ENCODE results near the gene TCEAL2.
A peak's percentile ranks its signal among the peaks of the same experiment; 100 is the strongest.
"Not testable (repeated sequence)": the region's sequence is repeated elsewhere in the genome, so short reads cannot be mapped to it uniquely, and the experiment has no call there.

Gene TCEAL2

GRCh38 chrX:102125436-102125835, at the start of gene TCEAL2:
TSS of gene TCEAL2 (plus strand) at chrX:102125679. CDS start at chrX:102126831, 1,152 bp downstream.
- not testable (repeated sequence) for DNase-seq (ENCODE audit: low read depth in 3 of 3)

GRCh38 chrX:102077426-102077825, 48.1 kb upstream of the TCEAL2 start:
- no peak for DNase-seq (ENCODE audit: low read depth in 3 of 3)

- no peak for DNase-seq (ENCODE audit: low read depth in 3 of 3)
These were observed 39.8 kb upstream of the TCEAL2 start for GRCh38 chrX:102085706-102086105.

GRCh38 chrX:102113367-102113766, 12.1 kb upstream of the TCEAL2 start:
- no peak for DNase-seq (ENCODE audit: low read depth in 3 of 3)

GRCh38 chrX:102115748-102116147, 9.7 kb upstream of the TCEAL2 start:
- DNase-seq (ENCODE audit: low read depth in 3 of 3) = no peak

GRCh38 chrX:102125014-102125413, 465 bp upstream of the TCEAL2 start:
- DNase-seq (ENCODE audit: low read depth in 3 of 3) = not testable (repeated sequence)

GRCh38 chrX:102126080-102126818, 770 bp downstream of the TCEAL2 start:
- not testable (repeated sequence) for DNase-seq (ENCODE audit: low read depth in 3 of 3)

- no peak for DNase-seq (ENCODE audit: low read depth in 3 of 3)
These were observed 1.4 kb downstream of the TCEAL2 start for GRCh38 chrX:102126863-102127262.

- no peak for DNase-seq (ENCODE audit: low read depth in 3 of 3)
These were observed 4.0 kb downstream of the TCEAL2 start for GRCh38 chrX:102129473-102129872.

- no peak for DNase-seq (ENCODE audit: low read depth in 3 of 3)
These were observed 12.6 kb downstream of the TCEAL2 start for GRCh38 chrX:102138064-102138463.

- DNase-seq (ENCODE audit: low read depth in 3 of 3) = not testable (repeated sequence)
These were observed 15.4 kb downstream of the TCEAL2 start for GRCh38 chrX:102140876-102141275.

GRCh38 chrX:102141631-102142030, 16.2 kb downstream of the TCEAL2 start:
- not testable (repeated sequence) for DNase-seq (ENCODE audit: low read depth in 3 of 3)

GRCh38 chrX:102142274-102142673, 16.8 kb downstream of the TCEAL2 start, which contains the start of gene TCEAL6:
TSS of gene TCEAL6 (minus strand) at chrX:102142481.
- DNase-seq (ENCODE audit: low read depth in 3 of 3) = not testable (repeated sequence)

- DNase-seq (ENCODE audit: low read depth in 3 of 3) = no peak
These were observed 28.9 kb downstream of the TCEAL2 start for GRCh38 chrX:102154218-102154860.

- peak in 1 of 3 experiments; percentile 7 for DNase-seq (ENCODE audit: low read depth in 3 of 3)
These were observed 29.7 kb downstream of the TCEAL2 start for GRCh38 chrX:102154900-102155805.

- peak in 2 of 3 experiments; percentile 5 to 41 for DNase-seq (ENCODE audit: low read depth in 3 of 3)
These were observed 30.3 kb downstream of the TCEAL2 start, which contains the start of gene BEX5 for GRCh38 chrX:102155806-102156179. TSS of gene BEX5 (minus strand) at chrX:102155977. CDS start at chrX:102154265, 1,712 bp downstream.

All from stimulated activated CD4-positive, alpha-beta T cell treated with anti-CD3 and anti-CD28 coated beads, TNF-alpha, amount 100 ng/mL, for 24 hours (primary cell).